GM21367 (cell line): Measurements from ENCODE around the gene ATP1A2.

ENCODE experiments used
- ATAC-seq: cut with Tn5 transposase; IDR thresholded peaks from one replicate; pipeline ENCODE4 v1.9.1; 2021; ENCODE audit not compliant: unreplicated experiment

The ATP1A2 gene

DNA sequence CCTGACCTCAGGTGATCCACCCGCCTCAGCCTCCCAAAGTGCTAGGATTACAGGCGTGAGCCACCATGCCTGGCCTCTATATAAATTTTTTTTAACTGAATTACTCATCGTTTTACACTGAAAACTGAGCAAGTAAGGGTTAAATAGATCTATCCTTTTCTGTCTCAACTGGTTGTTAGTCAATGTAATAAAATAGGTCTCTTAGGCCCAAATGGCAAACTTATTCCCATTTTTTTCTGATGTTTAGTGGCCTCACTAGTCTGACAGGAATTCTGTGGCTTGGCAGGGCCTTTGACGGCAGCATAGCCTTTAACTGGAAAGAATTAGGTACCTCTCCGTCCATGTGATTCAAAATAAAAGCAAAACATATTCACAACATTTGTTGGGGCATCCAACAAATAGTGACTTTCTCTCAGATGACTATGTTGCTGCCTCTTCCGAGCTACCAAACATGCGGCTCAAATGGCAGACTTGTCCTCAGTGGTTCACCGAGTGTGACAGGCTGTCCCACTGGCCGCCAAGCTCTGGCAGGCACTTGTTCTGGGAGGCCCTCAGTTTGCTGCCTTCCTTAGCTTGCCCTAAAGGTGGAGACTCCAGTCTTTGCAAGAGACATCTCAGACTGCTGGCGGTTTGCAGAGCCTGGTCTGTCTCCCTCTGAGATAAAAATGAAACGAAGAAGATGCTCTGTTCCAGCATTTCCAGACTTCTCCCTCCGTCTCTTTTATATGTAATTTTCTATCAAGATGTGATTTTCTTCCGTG is 53.2 kb downstream of the ATP1A2 start:
- no peak for ATAC-seq

DNA sequence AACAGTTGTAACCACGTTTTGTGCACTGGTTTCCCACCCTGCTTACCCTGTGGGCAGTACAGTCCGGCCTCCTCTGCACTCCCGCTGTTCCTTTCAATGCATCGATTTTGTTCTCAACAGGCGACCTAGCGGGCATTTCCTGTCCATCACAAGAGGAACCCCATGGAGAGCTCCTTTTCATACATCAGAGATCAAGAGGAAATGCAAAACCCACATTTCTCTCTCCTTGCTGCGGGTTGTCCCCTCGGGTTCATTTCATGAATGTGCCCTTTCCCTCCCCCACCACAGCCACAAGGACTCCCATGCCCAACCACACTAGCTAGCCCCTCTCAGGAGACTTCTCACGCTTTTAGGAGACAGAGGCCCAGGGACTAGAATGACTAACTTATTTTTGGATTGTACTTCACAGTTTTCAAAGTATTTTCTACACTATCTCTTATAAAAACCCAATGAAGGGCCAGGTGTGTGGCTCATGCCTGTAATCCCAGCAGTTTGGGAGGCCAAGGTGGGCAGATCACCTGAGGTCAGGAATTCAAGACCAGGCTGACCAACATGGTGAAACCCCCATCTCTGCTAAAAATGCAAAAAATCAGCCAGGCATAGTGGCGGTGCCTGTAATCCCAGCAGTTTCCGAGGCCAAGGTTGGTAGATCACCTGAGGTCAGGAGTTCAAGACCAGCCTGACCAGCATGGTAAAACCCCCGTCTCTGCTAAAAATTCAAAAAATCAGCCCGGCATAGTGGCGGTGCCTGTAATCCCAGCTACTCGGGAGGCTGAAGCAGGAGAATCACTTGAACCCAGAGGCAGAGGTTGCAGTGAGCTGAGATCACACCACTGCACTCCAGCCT is 54.2 kb downstream of the ATP1A2 start:
- ATAC-seq, result peak; percentile 61

DNA sequence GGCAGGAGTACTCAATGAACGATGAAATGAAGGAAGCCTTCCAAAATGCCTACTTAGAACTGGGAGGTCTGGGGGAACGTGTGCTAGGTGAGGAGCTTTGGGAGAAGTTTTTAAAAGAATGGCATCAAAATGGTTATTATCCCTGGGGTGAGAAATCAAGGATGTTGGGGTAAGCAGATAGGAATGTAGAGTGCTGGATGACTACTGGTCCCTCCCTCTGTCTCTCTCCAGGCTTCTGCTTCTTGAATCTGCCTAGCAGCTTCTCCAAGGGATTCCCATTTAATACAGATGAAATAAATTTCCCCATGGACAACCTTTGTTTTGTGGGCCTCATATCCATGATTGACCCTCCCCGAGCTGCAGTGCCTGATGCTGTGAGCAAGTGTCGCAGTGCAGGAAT is 55.8 kb downstream of the ATP1A2 start:
- ATAC-seq, result no peak

DNA sequence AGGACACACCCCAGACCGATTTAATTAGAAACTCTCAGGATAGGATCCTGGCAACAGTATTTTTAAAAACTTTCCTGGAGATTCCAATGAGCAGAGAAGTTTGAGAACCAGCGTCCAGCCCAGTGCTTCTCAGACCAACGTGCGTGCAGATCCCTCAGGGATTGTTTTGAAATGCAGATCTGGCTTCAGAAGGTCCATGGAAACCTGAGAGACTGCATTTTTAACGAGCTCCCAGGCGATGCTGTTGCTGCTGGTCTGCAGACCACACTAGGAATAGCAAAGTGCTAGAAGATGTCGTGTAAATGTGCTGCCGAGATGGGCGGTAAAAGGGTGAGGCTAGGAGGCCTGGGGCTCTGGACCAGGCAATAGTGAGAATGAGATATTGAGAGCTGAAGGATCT is 56.4 kb downstream of the ATP1A2 start:
- ATAC-seq, result no peak

DNA sequence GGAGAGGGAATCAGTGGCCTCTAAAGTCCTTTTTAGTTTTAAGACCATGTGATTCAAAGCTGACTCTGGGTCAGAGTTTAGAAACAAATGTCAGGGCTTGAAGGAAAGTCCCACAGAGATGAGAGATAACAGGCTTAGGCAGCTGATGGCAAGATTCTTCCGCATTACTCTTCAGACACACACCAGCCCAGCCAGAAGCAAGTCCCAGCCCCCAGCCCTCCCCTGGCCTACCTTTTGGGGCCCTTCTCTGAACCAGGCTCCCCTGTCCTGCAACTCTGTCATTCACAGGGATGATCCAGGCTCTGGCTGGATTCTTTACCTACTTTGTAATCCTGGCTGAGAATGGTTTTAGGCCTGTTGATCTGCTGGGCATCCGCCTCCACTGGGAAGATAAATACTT is 61.7 kb downstream of the ATP1A2 start:
- no peak for ATAC-seq

DNA sequence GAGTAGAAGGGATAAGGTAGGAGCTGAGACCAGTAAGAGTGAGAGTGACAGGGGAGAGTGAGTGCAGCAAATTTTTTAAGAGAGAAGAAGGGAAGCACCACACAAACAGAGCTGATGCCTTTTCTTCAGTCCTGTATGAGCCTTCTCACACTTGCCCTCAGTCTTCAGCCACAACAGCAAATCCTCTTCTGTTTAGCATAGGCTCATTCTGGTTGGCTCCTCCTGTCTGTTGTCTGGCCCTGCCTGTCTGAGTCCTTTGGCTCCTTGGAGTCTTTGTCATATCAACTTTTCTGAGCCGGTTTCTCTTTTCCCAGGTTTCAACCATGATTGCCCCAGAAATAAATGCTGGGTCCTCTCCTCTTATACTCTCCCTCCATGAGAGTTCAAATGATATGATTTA is 62.1 kb downstream of the ATP1A2 start:
- no peak for ATAC-seq

DNA sequence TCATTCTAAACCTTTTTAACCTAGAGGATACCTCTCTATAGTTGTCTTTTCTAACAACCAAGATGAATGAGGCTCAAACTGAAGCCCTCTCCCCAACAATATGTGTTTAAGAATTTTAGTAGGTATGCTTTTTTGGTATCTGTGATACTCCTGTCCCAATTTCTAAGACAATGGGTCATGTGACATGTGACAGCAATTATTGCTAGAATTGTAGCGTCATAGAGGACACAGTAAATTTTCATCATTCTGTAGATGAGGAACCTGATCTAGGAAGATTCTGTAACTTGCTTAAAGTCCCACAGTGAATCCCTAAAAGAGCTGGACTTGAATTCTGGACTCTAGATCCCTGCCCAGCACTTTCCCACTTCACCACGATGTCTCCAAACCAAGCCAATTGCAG is 63.2 kb downstream of the ATP1A2 start:
- no peak for ATAC-seq

DNA sequence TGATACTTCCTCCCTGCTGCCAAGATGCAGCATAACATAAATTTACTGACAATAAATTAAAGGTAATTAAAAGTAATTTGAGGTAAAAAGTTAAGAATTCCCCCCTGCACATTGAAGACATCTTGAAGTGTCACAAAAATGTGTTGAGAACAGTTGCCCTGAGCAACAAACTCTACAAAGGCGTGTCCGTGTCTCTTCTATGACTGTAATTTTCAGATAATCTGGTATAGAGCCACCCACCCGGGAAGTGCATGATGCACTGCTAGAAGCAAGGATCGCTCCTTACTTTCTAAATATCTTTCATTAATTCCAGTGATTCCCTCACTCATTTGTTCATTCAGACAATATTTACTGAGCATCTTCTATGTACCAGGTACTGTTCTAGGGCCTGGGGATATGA is 63.8 kb downstream of the ATP1A2 start:
- no peak for ATAC-seq

DNA sequence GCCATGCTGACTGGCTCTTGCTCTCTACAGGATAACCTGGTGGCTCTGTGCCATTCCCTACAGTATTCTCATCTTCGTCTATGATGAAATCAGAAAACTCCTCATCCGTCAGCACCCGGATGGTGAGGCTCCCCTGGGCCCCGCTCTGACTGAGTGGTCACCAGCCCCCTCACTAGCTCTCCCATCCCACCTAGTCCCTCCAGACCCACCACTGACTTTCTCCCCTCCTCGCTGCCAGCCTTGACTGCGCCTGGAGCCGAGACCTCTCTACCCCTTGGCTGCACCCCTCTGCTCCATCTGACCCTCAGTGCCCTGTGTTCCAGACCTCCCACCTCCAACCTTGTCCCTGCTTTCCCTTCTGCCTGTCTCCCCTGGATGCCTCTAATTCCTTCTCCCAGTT is 70.7 kb downstream of the ATP1A2 start:
- no peak for ATAC-seq

DNA sequence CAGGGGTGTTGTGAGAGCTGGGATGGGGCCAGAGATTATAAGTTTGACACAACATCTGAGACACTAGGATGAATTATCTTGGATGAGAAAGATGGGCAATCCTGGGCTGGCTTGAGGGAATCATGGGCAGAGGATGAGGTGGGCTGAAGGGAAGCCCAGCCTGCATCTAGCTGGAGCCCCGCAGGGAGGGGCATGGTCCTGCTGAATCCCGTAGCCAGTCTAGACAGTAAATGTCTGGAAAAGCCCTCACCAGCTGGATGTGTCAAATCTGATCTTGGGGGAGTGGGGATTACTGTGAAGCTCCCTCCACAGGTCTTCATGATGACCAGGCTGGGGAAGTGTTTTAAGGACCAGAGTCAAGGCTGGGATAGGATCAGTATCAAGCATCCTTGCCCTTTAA is 71.2 kb downstream of the ATP1A2 start:
- no peak for ATAC-seq

DNA sequence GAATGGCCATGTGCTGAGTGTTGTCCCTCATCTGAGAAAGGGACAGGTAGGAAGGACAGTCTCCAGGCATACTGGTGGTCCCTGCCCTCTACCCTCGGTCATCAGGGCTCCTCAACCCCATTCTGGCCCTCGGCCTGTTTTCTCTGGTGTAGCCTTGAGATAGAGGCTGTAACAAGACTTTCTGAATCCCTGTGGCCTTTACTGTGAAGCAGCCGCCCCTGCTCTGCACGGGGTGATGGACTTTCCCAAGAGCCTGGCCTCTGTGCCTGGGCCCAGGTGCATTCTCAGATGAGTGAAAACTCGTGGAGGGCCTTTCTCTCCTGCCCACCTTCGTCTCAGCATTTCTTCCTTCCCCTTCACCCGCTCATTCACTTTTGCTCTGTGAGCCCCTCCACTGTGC is 71.8 kb downstream of the ATP1A2 start:
- ATAC-seq, result no peak

DNA sequence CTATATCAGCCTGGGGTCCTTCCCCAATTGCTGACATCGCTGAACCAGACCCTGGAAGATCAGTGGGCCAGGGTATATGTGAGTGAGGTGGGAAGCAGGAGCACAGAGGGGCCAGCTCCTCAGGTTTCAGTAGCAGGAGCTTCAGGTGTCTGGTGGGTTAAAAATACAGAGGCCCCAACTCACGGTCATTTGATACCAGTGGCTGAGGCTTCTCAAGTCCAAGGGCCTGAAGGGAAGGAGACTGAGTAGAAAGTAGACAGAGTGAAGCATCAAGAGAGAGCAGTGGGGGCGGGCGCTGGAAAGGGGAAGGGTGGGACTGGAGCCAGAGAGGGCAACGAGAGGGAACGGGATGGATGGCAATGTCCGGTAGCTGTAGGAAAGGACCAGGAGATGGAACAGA is 72.8 kb downstream of the ATP1A2 start:
- no peak for ATAC-seq

DNA sequence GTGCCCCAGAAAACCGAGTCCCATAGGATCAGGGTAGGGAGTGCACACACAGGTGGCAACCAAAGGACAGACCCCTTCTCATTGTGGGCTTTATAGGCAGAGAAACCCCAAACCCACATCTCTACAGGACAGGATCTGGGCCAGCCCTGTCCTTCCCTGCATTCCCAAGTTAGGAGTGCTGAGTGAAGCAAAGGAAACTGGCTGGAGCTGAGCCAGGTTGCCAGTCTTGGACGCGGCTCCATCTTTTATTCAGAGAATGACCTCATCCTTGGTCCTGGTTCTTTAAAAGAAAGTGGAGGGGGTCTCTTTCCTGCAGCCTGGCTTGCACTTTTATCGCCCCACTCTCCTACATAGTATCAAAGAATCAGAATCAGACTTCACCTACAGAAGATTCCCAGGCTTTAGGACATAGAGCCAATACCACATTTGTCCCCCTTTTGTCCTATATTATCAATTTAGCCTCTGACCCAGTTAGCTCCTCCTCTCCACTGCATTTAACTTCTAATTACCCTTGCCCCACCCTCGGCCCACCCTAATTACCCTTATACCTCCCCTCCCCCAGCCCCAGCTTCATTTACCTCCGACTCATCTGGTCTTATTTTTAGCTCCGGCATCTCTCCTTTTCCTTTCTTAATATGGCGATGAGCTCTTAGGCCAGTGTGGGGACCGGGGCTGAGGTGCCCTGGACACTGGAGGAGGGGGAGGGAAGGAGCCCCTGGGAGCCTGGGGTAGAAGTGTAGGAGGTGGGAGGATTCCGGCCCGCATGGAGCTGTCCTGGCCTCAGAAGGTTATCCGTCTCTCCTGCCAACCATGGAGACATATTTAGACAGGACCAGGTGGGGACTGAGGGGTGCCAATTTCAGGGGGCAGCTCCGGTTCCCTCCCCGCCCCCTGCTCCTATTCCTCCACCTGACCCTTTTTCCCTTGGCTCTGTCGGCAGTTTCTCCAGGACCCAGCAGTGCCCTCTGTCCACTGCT is 74.4 kb downstream of the ATP1A2 start, which contains the start of gene CASQ1:
TSS of gene CASQ1 (plus strand) at position 927 of the 977 bp plus-strand sequence. CDS start 177 bp downstream, outside the sequence.
- ATAC-seq, result no peak

DNA sequence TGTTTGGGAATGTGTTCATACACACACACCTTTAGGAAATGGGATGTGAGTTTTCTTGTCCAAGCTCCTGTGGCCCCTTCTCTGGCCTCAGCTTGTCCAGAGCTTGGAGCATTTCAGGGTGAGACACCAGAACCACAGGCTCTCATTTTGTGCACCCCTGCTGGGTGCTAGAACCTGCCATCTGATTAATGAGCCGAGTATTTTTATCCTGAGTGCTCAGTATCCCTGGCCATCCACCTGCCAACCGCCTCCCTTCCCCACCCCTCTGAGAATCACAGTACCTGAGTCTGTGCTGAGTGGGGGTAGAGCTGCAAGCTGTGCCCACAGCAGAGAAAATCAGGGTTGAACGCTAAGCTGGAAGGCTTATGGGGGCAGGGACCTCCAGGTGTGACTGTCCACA is 76.2 kb downstream of the ATP1A2 start:
- ATAC-seq, result no peak

DNA sequence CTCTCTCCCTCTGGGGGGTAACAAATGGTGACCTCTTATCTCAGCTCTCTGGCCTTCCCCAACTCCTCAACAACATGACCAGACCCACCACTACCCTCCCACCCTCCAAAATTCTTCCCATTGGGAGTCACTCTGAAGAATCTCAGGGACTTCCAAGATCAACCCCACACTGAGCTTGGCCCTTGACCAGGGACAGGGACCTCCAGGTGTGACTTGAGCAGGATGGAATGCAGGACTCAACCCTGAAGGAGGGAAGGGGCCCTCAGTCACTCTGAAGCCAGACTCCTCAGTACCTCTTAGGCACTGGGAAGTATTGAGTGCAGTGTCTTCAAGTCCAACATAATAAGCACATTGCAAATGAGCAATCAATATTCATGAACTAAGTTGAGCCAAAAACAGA is 76.7 kb downstream of the ATP1A2 start:
- ATAC-seq, result no peak
